KBM-7 (cell line): ENCODE results near the gene GRIA3.

Experiments used
- DNase-seq: peaks from one replicate; pipeline ENCODE4 v3.0.0-alpha.2; 2015
- in situ Hi-C: fragments of 300-500 bp; cut with MboI; formaldehyde crosslinking; loops from 2 replicates; pipeline ENCODE4 v1.14.3; 2020; ENCODE audit warnings: low sequenced_read_pairs, low pct_unique_long_range_greater_than_20kb, mixed read lengths

Gene GRIA3

GRCh38 chrX:123188081-123188480 lies 4.0 kb downstream of the GRIA3 start:
- DNase-seq, result no peak
- in situ Hi-C loops, result no loop called here

GRCh38 chrX:123189338-123189737 lies 5.3 kb downstream of the GRIA3 start:
- DNase-seq, result no peak
- in situ Hi-C loops, result no loop called here

GRCh38 chrX:123190096-123190495 lies 6.0 kb downstream of the GRIA3 start:
- in situ Hi-C loops, result no loop called here
- no peak for DNase-seq

- in situ Hi-C loops, result no loop called here
- DNase-seq, result no peak
Observed at GRCh38 chrX:123193101-123193500, 9.0 kb downstream of the GRIA3 start.

GRCh38 chrX:123199338-123199737 lies 15.3 kb downstream of the GRIA3 start:
- in situ Hi-C loops, result no loop called here
- DNase-seq, result no peak

GRCh38 chrX:123201720-123202119 lies 17.6 kb downstream of the GRIA3 start:
- no peak for DNase-seq
- in situ Hi-C loops, result no loop called here

- no peak for DNase-seq
- in situ Hi-C loops, result no loop called here
Observed at GRCh38 chrX:123202523-123202922, 18.4 kb downstream of the GRIA3 start.

GRCh38 chrX:123203772-123204171 lies 19.7 kb downstream of the GRIA3 start:
- in situ Hi-C loops, result no loop called here

GRCh38 chrX:123206176-123206575 lies 22.1 kb downstream of the GRIA3 start:
- DNase-seq, result no peak
- in situ Hi-C loops, result no loop called here

More at GRCh38 chrX:123203772-123204171, 19.7 kb downstream of the GRIA3 start:
- DNase-seq, result no peak

GRCh38 chrX:123210252-123210651 lies 26.2 kb downstream of the GRIA3 start:
- in situ Hi-C loops, result no loop called here
- DNase-seq, result no peak

- no peak for DNase-seq
Observed at GRCh38 chrX:123215397-123216089, 31.5 kb downstream of the GRIA3 start.

GRCh38 chrX:123217077-123217476 lies 33.0 kb downstream of the GRIA3 start:
- in situ Hi-C loops, result no loop called here
- no peak for DNase-seq

More at GRCh38 chrX:123215397-123216089, 31.5 kb downstream of the GRIA3 start:
- in situ Hi-C loops, result no loop called here

- DNase-seq, result no peak
- in situ Hi-C loops, result no loop called here
Observed at GRCh38 chrX:123217728-123218127, 33.6 kb downstream of the GRIA3 start.

GRCh38 chrX:123219916-123220315 lies 35.8 kb downstream of the GRIA3 start:
- DNase-seq, result no peak
- in situ Hi-C loops, result no loop called here

- no peak for DNase-seq
- in situ Hi-C loops, result no loop called here
Observed at GRCh38 chrX:123222920-123223319, 38.8 kb downstream of the GRIA3 start.

- DNase-seq, result no peak
- in situ Hi-C loops, result no loop called here
Observed at GRCh38 chrX:123223409-123223808, 39.3 kb downstream of the GRIA3 start.

- in situ Hi-C loops, result no loop called here
- no peak for DNase-seq
Observed at GRCh38 chrX:123223859-123224258, 39.8 kb downstream of the GRIA3 start.

GRCh38 chrX:123230798-123231197 lies 46.7 kb downstream of the GRIA3 start:
- no peak for DNase-seq
- in situ Hi-C loops, result no loop called here

- in situ Hi-C loops, result no loop called here
- no peak for DNase-seq
Observed at GRCh38 chrX:123236859-123237258, 52.8 kb downstream of the GRIA3 start.

GRCh38 chrX:123237271-123237670 lies 53.2 kb downstream of the GRIA3 start:
- DNase-seq, result no peak
- in situ Hi-C loops, result no loop called here

GRCh38 chrX:123254457-123254856 lies 70.4 kb downstream of the GRIA3 start:
- in situ Hi-C loops, result no loop called here

More at GRCh38 chrX:123254457-123254856, 70.4 kb downstream of the GRIA3 start:
- DNase-seq, result no peak
